ENCODE results near the gene JAZF1. TPM values are rescaled to one million over a fixed set of nuclear protein-coding genes. Genes with fewer than 3 reads are reported as not detected.

Gene JAZF1
- total and polyA plus RNA-seq, 2 of the 8 experiments (the other 6 are each of a cell fraction or from before 2014, with no cell fraction given) = 2.6 to 21.8 TPM

DNA sequence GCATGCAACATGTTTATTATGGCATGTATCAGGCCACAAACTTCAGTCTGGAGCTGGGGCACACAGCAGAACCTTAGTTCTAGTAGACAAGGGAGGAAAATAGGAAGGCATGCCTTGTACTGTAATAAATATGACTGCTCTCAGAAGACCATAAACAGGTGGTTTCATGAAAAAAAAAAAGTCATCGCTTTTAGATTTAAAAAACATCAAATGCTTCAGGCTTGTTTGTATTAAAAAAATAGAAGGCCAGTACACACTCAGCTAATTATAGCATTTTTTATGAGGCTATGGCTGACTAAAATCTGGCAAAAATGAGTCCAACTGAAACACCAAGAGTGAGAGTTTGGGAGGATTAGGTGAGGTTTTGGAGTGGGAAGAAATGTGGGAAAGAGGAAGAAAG is 204.1 kb downstream of the JAZF1 start:
- no peak for DNase-seq (ENCODE audit: low read depth in 1 of 2, low spot score in 2 of 2)
- H3K4me2 ChIP-seq (ENCODE audit: insufficient read depth in 1 of 2, low read depth in 2 of 2, low read length in 2 of 2) = no peak overlapping the region
- POLR2A ChIA-PET (ENCODE audit: partially characterized antibody) = interaction anchor here (0.6 kb wide), 1 partner anchor 1249 kb away, joined by 3 read pairs; no protein-coding TSS in a partner anchor
- H3K4me3 ChIP-seq (ENCODE audit: extremely low read depth in 1 of 4, insufficient read depth in 2 of 4, low read depth in 3 of 4, low read length in 4 of 4) = no peak overlapping the region
- H2BK15ac ChIP-seq (ENCODE audit: low read length) = no peak overlapping the region
- no peak overlapping the region for H2BK5ac ChIP-seq (ENCODE audit: low read depth, low read length)
- H3K27me3 ChIP-seq (replicated peaks in 1 of 4; ENCODE audit: control insufficient read depth in 3 of 4, extremely low read depth in 1 of 4, insufficient read depth in 3 of 4, low read length in 3 of 4) = no peaks in the 10 kb centered on the region
- no peak overlapping the region for H2BK12ac ChIP-seq (ENCODE audit: low read depth, low read length)
- H4K8ac ChIP-seq (ENCODE audit: extremely low read depth, insufficient read depth, low read length) = no peak overlapping the region
- FAIRE-seq = no peak
- no peak overlapping the region for H3K4ac ChIP-seq (replicated peaks; ENCODE audit: insufficient read length, low read depth, low read length)
- H2BK20ac ChIP-seq (ENCODE audit: low read length) = no peak overlapping the region
- H3K4me1 ChIP-seq (replicated peaks in 1 of 4; ENCODE audit: control insufficient read depth in 3 of 4, insufficient read depth in 4 of 4, low read length in 3 of 4) = no peaks in the 10 kb centered on the region
- H2AFZ ChIP-seq (ENCODE audit: low read length) = no peak overlapping the region
- CTCF ChIA-PET (ENCODE audit: partially characterized antibody) = interaction anchor here (0.6 to 1.5 kb wide), 5 partner anchors 23 to 324 kb away, joined by 3 to 4 read pairs (median 3); no protein-coding TSS in a partner anchor
- no peak overlapping the region for H3K14ac ChIP-seq (ENCODE audit: insufficient read length)
- no peak overlapping the region for H2BK120ac ChIP-seq (replicated peaks; ENCODE audit: low read depth, low read length)
- H3K27ac ChIP-seq (ENCODE audit: low read depth, low read length) = no peak overlapping the region
- H4K5ac ChIP-seq (ENCODE audit: insufficient read length, low read depth, low read length) = no peak overlapping the region
- H3K23me2 ChIP-seq (ENCODE audit: low read depth, low read length) = no peaks in the 10 kb centered on the region
- H3K9ac ChIP-seq (replicated peaks in 1 of 4; ENCODE audit: extremely low read depth in 1 of 4, low read depth in 3 of 4, low read length in 3 of 4) = no peak overlapping the region
- H3K23ac ChIP-seq (ENCODE audit: insufficient read length) = no peak overlapping the region
- no peaks in the 10 kb centered on the region for H3K79me2 ChIP-seq (ENCODE audit: control insufficient read depth in 1 of 2, insufficient read depth in 2 of 2, low read length in 2 of 2)
- H3K36me3 ChIP-seq (ENCODE audit: control insufficient read depth in 2 of 4, insufficient read depth in 4 of 4, low read length in 3 of 4) = no peaks in the 10 kb centered on the region
- H3K79me1 ChIP-seq (ENCODE audit: low read depth, low read length) = no peaks in the 10 kb centered on the region
- no peak overlapping the region for H3K18ac ChIP-seq (ENCODE audit: extremely low read depth, low read length)
- peaks cover 0 to under 1% of the 10 kb centered on the region in 2 experiments; a peak in 1 of 4 replicates for H3K9me3 ChIP-seq (ENCODE audit: insufficient read depth in 2 of 2, low read depth in 1 of 2, low read length in 1 of 2)
- H2AK5ac ChIP-seq (ENCODE audit: low read depth, low read length) = no peak overlapping the region
- no peaks in the 10 kb centered on the region for H4K20me1 ChIP-seq (replicated peaks in 1 of 2; ENCODE audit: control insufficient read depth in 1 of 2, insufficient read depth in 2 of 2, low read length in 2 of 2)
- no peak overlapping the region for H3K56ac ChIP-seq (replicated peaks; ENCODE audit: insufficient read length, low read depth, low read length)
- no peak overlapping the region for H4K91ac ChIP-seq (replicated peaks; ENCODE audit: insufficient read length, low read length)
- WGBS, 2 experiments (ENCODE audit: extremely low coverage in 1 of 2, insufficient coverage in 1 of 2, insufficient read length in 1 of 2, insufficient replicate concordance in 2 of 2, low coverage in 1 of 2, low lambda C conversion rate in 2 of 2, missing lambda C conversion rate in 1 of 2) = 88% methylated on average over 1 of the region's 1 CpG; no CpG with 5 or more reads in 1 of the 2 experiments
- no peak for TF ChIP-seq SIRT6 (IDR thresholded peaks at IDR 0.05; ENCODE audit: low read length)
- TF ChIP-seq EGR1 (IDR thresholded peaks at IDR 0.05; ENCODE audit: borderline replicate concordance, low read depth, low read length) = no peak
- TF ChIP-seq CBX5 (IDR thresholded peaks at IDR 0.05; ENCODE audit: low read depth, low read length) = no peak
- TF ChIP-seq, protein P1, sequence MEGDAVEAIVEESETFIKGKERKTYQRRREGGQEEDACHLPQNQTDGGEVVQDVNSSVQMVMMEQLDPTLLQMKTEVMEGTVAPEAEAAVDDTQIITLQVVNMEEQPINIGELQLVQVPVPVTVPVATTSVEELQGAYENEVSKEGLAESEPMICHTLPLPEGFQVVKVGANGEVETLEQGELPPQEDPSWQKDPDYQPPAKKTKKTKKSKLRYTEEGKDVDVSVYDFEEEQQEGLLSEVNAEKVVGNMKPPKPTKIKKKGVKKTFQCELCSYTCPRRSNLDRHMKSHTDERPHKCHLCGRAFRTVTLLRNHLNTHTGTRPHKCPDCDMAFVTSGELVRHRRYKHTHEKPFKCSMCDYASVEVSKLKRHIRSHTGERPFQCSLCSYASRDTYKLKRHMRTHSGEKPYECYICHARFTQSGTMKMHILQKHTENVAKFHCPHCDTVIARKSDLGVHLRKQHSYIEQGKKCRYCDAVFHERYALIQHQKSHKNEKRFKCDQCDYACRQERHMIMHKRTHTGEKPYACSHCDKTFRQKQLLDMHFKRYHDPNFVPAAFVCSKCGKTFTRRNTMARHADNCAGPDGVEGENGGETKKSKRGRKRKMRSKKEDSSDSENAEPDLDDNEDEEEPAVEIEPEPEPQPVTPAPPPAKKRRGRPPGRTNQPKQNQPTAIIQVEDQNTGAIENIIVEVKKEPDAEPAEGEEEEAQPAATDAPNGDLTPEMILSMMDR (IDR thresholded peaks at IDR 0.05; ENCODE audit: control extremely low read depth in 1 of 3, insufficient read depth in 1 of 3, low read depth in 1 of 3, low read length in 3 of 3) = no peak
- TF ChIP-seq, protein P2, sequence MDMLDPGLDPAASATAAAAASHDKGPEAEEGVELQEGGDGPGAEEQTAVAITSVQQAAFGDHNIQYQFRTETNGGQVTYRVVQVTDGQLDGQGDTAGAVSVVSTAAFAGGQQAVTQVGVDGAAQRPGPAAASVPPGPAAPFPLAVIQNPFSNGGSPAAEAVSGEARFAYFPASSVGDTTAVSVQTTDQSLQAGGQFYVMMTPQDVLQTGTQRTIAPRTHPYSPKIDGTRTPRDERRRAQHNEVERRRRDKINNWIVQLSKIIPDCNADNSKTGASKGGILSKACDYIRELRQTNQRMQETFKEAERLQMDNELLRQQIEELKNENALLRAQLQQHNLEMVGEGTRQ (IDR thresholded peaks at IDR 0.05; ENCODE audit: low read length) = no peak
- TF ChIP-seq KDM5A (IDR thresholded peaks at IDR 0.05; ENCODE audit: low read length) = no peak
- TF ChIP-seq FOSL1 (IDR thresholded peaks at IDR 0.05; ENCODE audit: insufficient read depth, low read depth, low read length) = no peak
- no peak for TF ChIP-seq RNF2 (IDR thresholded peaks at IDR 0.05; ENCODE audit: borderline replicate concordance, low read depth, low read length, missing control alignments, poor library complexity, severe bottlenecking)
- no peak for TF ChIP-seq RBBP5 (IDR thresholded peaks at IDR 0.05; ENCODE audit: borderline replicate concordance, low read depth, low read length)
- TF ChIP-seq POLR2A (IDR thresholded peaks at IDR 0.05; ENCODE audit: control extremely low read depth in 1 of 2, low read depth in 2 of 2, low read length in 2 of 2) = no peak

All from H1 (cell line).